IPS-18a (cell line): ENCODE measurements around the gene CCDC174.

Experiments
- H3K27ac ChIP-seq: one replicate; pipeline ENCODE4 v1.5.1; 2013; ENCODE audit warnings: low read length
- H3K27me3 ChIP-seq: one replicate; pipeline ENCODE4 v1.6.1; 2013; ENCODE audit warnings: mild to moderate bottlenecking, low read length; ENCODE audit not compliant: control insufficient read depth, insufficient read depth
- H3K36me3 ChIP-seq: one replicate; pipeline ENCODE4 v1.6.1; 2013; ENCODE audit warnings: low read depth, low read length; ENCODE audit not compliant: control insufficient read depth
- H3K4me1 ChIP-seq: one replicate; pipeline ENCODE4 v1.6.1; 2013; ENCODE audit warnings: low read depth, low read length; ENCODE audit not compliant: control insufficient read depth
- H3K4me3 ChIP-seq: one replicate; pipeline ENCODE4 v1.5.1; 2013; ENCODE audit warnings: low read length
- H3K9ac ChIP-seq: one replicate; pipeline ENCODE4 v1.6.1; 2013; ENCODE audit warnings: mild to moderate bottlenecking, low read length, moderate library complexity
- H3K9me3 ChIP-seq: one replicate; pipeline ENCODE4 v1.6.1; 2013; ENCODE audit warnings: low read depth, low read length; ENCODE audit not compliant: control insufficient read depth

The CCDC174 gene

GRCh38 chr3:14664170-14664569 is 12.6 kb downstream of the CCDC174 start:
- no peaks in the 10 kb centered on the region for H3K27me3 ChIP-seq
- H3K27ac ChIP-seq: no peak overlapping the region
- no peaks in the 10 kb centered on the region for H3K4me1 ChIP-seq
- no peak overlapping the region for H3K4me3 ChIP-seq
- H3K9ac ChIP-seq: no peak overlapping the region
- H3K9me3 ChIP-seq: no peaks in the 10 kb centered on the region
- H3K36me3 ChIP-seq: peaks cover 87% of the 10 kb centered on the region

- no peak overlapping the region for H3K9ac ChIP-seq
- no peaks in the 10 kb centered on the region for H3K9me3 ChIP-seq
- H3K36me3 ChIP-seq: peaks cover 51% of the 10 kb centered on the region
- H3K4me3 ChIP-seq: no peak overlapping the region
- H3K4me1 ChIP-seq: no peaks in the 10 kb centered on the region
- H3K27ac ChIP-seq: no peak overlapping the region
- no peaks in the 10 kb centered on the region for H3K27me3 ChIP-seq
Observed at GRCh38 chr3:14672588-14672987, 21.0 kb downstream of the CCDC174 start.

GRCh38 chr3:14674841-14675240 is 23.3 kb downstream of the CCDC174 start, which contains the start of gene C3orf20:
C3orf20 (plus strand) TSS chr3:14675141; CDS start chr3:14682714, 7,573 bp downstream.
- Histone ChIP-seq H3K4me3 (no peak within 1 kb of the TSS), H3K9me3 (peaks cover under 1% of the 10 kb centered on the region), H3K36me3 (peaks cover 30% of the 10 kb centered on the region), H3K27ac (no peak within 1 kb of the TSS), H3K27me3 (no peaks in the 10 kb centered on the region), H3K9ac (no peak within 1 kb of the TSS), H3K4me1 (no peaks in the 10 kb centered on the region)

- Histone ChIP-seq H3K27me3 (no peaks in the 10 kb centered on the region), H3K4me3 (no peak overlapping the region), H3K27ac (no peak overlapping the region), H3K9ac (no peak overlapping the region), H3K9me3 (peaks cover 6% of the 10 kb centered on the region), H3K4me1 (no peaks in the 10 kb centered on the region), H3K36me3 (peaks cover 9% of the 10 kb centered on the region)
Observed at GRCh38 chr3:14676881-14677280, 25.3 kb downstream of the CCDC174 start.

GRCh38 chr3:14678015-14678503 is 26.5 kb downstream of the CCDC174 start:
- Histone ChIP-seq H3K4me3 (no peak overlapping the region), H3K36me3 (no peaks in the 10 kb centered on the region), H3K9ac (no peak overlapping the region), H3K4me1 (no peaks in the 10 kb centered on the region), H3K27ac (no peak overlapping the region), H3K9me3 (peaks cover 6% of the 10 kb centered on the region), H3K27me3 (no peaks in the 10 kb centered on the region)

GRCh38 chr3:14680115-14680514 is 28.6 kb downstream of the CCDC174 start:
- H3K9ac ChIP-seq: no peak overlapping the region
- no peak overlapping the region for H3K27ac ChIP-seq
- peaks cover 6% of the 10 kb centered on the region for H3K9me3 ChIP-seq
- no peaks in the 10 kb centered on the region for H3K4me1 ChIP-seq
- no peak overlapping the region for H3K4me3 ChIP-seq
- H3K27me3 ChIP-seq: no peaks in the 10 kb centered on the region
- H3K36me3 ChIP-seq: no peaks in the 10 kb centered on the region

- no peaks in the 10 kb centered on the region for H3K27me3 ChIP-seq
- H3K27ac ChIP-seq: no peak overlapping the region
- no peak overlapping the region for H3K9ac ChIP-seq
- no peaks in the 10 kb centered on the region for H3K36me3 ChIP-seq
- no peaks in the 10 kb centered on the region for H3K4me1 ChIP-seq
- no peak overlapping the region for H3K4me3 ChIP-seq
- peaks cover 6% of the 10 kb centered on the region for H3K9me3 ChIP-seq
Observed at GRCh38 chr3:14680716-14681115, 29.2 kb downstream of the CCDC174 start.

GRCh38 chr3:14684447-14684846 is 32.9 kb downstream of the CCDC174 start:
- Histone ChIP-seq H3K4me3 (no peak overlapping the region), H3K36me3 (no peaks in the 10 kb centered on the region), H3K27me3 (no peaks in the 10 kb centered on the region), H3K9me3 (peaks cover 6% of the 10 kb centered on the region), H3K9ac (no peak overlapping the region), H3K4me1 (no peaks in the 10 kb centered on the region), H3K27ac (no peak overlapping the region)

- H3K36me3 ChIP-seq: no peaks in the 10 kb centered on the region
- H3K9me3 ChIP-seq: peaks cover 2% of the 10 kb centered on the region
- H3K9ac ChIP-seq: no peak overlapping the region
- no peaks in the 10 kb centered on the region for H3K27me3 ChIP-seq
- no peak overlapping the region for H3K4me3 ChIP-seq
- no peaks in the 10 kb centered on the region for H3K4me1 ChIP-seq
- no peak overlapping the region for H3K27ac ChIP-seq
Observed at GRCh38 chr3:14685179-14685578, 33.6 kb downstream of the CCDC174 start.

GRCh38 chr3:14687360-14687759 is 35.8 kb downstream of the CCDC174 start:
- H3K9me3 ChIP-seq: no peaks in the 10 kb centered on the region
- H3K4me1 ChIP-seq: no peaks in the 10 kb centered on the region
- H3K27ac ChIP-seq: no peak overlapping the region
- no peak overlapping the region for H3K4me3 ChIP-seq
- H3K36me3 ChIP-seq: no peaks in the 10 kb centered on the region
- H3K9ac ChIP-seq: no peak overlapping the region
- no peaks in the 10 kb centered on the region for H3K27me3 ChIP-seq

GRCh38 chr3:14688525-14688924 is 37.0 kb downstream of the CCDC174 start:
- H3K9me3 ChIP-seq: no peaks in the 10 kb centered on the region
- H3K4me1 ChIP-seq: no peaks in the 10 kb centered on the region
- no peaks in the 10 kb centered on the region for H3K36me3 ChIP-seq
- H3K27me3 ChIP-seq: no peaks in the 10 kb centered on the region
- no peak overlapping the region for H3K27ac ChIP-seq
- H3K4me3 ChIP-seq: no peak overlapping the region
- no peak overlapping the region for H3K9ac ChIP-seq

- Histone ChIP-seq H3K36me3 (no peaks in the 10 kb centered on the region), H3K9me3 (no peaks in the 10 kb centered on the region), H3K27ac (no peak overlapping the region), H3K4me3 (no peak overlapping the region), H3K4me1 (no peaks in the 10 kb centered on the region), H3K27me3 (no peaks in the 10 kb centered on the region), H3K9ac (no peak overlapping the region)
Observed at GRCh38 chr3:14689247-14689980, 37.9 kb downstream of the CCDC174 start.
